ENCODE results near the gene RPAP3. TPM values are rescaled to one million over a fixed set of nuclear protein-coding genes. Genes with fewer than 3 reads are reported as not detected.

RPAP3 gene
- total RNA-seq, 1 experiment from 2014 or later = 67.7 TPM

GRCh38 chr12:47747126-47747525 is 41.3 kb upstream of the RPAP3 start:
- no peak for DNase-seq
- Mint-ChIP-seq H3K27ac (ENCODE audit: unreplicated experiment) (no peak overlapping the region), H3K27me3 (ENCODE audit: insufficient read depth, unreplicated experiment) (no peaks in the 10 kb centered on the region), H3K4me1 (ENCODE audit: low read depth, unreplicated experiment) (peaks cover 18% of the 10 kb centered on the region), H3K4me3 (ENCODE audit: unreplicated experiment) (no peak overlapping the region), H3K36me3 (ENCODE audit: insufficient read depth, unreplicated experiment) (no peaks in the 10 kb centered on the region), H3K9me3 (ENCODE audit: unreplicated experiment) (no peaks in the 10 kb centered on the region)
- intact Hi-C loops (cut with micrococcal nuclease; ENCODE audit: unreplicated experiment) = no loop called here
- Histone ChIP-seq H3K36me3 (ENCODE audit: control insufficient read depth, insufficient read depth, low read length) (no peaks in the 10 kb centered on the region), H3K4me3 (ENCODE audit: low read depth, low read length) (no peak overlapping the region), H3K27me3 (replicated peaks; ENCODE audit: control insufficient read depth, insufficient read depth, low read length) (no peaks in the 10 kb centered on the region), H3K4me1 (peaks cover 5% of the 10 kb centered on the region; the same call in 1 of the 2 replicates), H3K9me3 (no peaks in the 10 kb centered on the region)
- CTCF ChIA-PET = interaction anchor here (0.6 to 1.7 kb wide), 3 partner anchors 20 to 91 kb away, joined by 3 to 5 read pairs (median 4); no protein-coding TSS in a partner anchor
- POLR2A ChIA-PET = no interaction called here
- TF ChIP-seq CTCF (IDR thresholded peaks at IDR 0.05; ENCODE audit: insufficient read depth in 1 of 2, low read depth in 1 of 2, low read length in 1 of 2, severe bottlenecking in 1 of 2, unreplicated experiment in 1 of 2) = no peak
- BruUV-seq (replicated peaks) = no TSS peak

GRCh38 chr12:47746523-47746922 is 40.7 kb upstream of the RPAP3 start:
- H3K36me3 Mint-ChIP-seq (ENCODE audit: insufficient read depth, unreplicated experiment) = no peaks in the 10 kb centered on the region
- no peak overlapping the region for H3K4me3 Mint-ChIP-seq (ENCODE audit: unreplicated experiment)
- intact Hi-C loops (cut with micrococcal nuclease; ENCODE audit: unreplicated experiment) = no loop called here
- no peak overlapping the region for H3K4me3 ChIP-seq (ENCODE audit: low read depth, low read length)
- POLR2A ChIA-PET = no interaction called here
- H3K9me3 ChIP-seq = no peaks in the 10 kb centered on the region
- no peaks in the 10 kb centered on the region for H3K27me3 ChIP-seq (replicated peaks; ENCODE audit: control insufficient read depth, insufficient read depth, low read length)
- DNase-seq = no peak
- CTCF ChIA-PET = interaction anchor here (0.7 to 1.4 kb wide), 2 partner anchors 12 to 20 kb away, joined by 3 read pairs; no protein-coding TSS in a partner anchor
- H3K36me3 ChIP-seq (ENCODE audit: control insufficient read depth, insufficient read depth, low read length) = no peaks in the 10 kb centered on the region
- peaks cover 18% of the 10 kb centered on the region for H3K4me1 Mint-ChIP-seq (ENCODE audit: low read depth, unreplicated experiment)
- no peaks in the 10 kb centered on the region for H3K9me3 Mint-ChIP-seq (ENCODE audit: unreplicated experiment)
- no peaks in the 10 kb centered on the region for H3K27me3 Mint-ChIP-seq (ENCODE audit: insufficient read depth, unreplicated experiment)
- peaks cover 5% of the 10 kb centered on the region; the same call in 1 of the 2 replicates for H3K4me1 ChIP-seq
- TF ChIP-seq CTCF (IDR thresholded peaks at IDR 0.05; ENCODE audit: insufficient read depth in 1 of 2, low read depth in 1 of 2, low read length in 1 of 2, severe bottlenecking in 1 of 2, unreplicated experiment in 1 of 2) = no peak
- no TSS peak for BruUV-seq (replicated peaks)
- H3K27ac Mint-ChIP-seq (ENCODE audit: unreplicated experiment) = no peak overlapping the region

GRCh38 chr12:47746073-47746472 is 40.2 kb upstream of the RPAP3 start:
- Histone ChIP-seq H3K36me3 (ENCODE audit: control insufficient read depth, insufficient read depth, low read length) (no peaks in the 10 kb centered on the region), H3K4me1 (peaks cover 5% of the 10 kb centered on the region; the same call in 1 of the 2 replicates), H3K9me3 (no peaks in the 10 kb centered on the region), H3K4me3 (ENCODE audit: low read depth, low read length) (no peak overlapping the region), H3K27me3 (replicated peaks; ENCODE audit: control insufficient read depth, insufficient read depth, low read length) (no peaks in the 10 kb centered on the region)
- Mint-ChIP-seq H3K9me3 (ENCODE audit: unreplicated experiment) (no peaks in the 10 kb centered on the region), H3K36me3 (ENCODE audit: insufficient read depth, unreplicated experiment) (no peaks in the 10 kb centered on the region), H3K4me3 (ENCODE audit: unreplicated experiment) (no peak overlapping the region), H3K4me1 (ENCODE audit: low read depth, unreplicated experiment) (peaks cover 18% of the 10 kb centered on the region), H3K27ac (ENCODE audit: unreplicated experiment) (no peak overlapping the region), H3K27me3 (ENCODE audit: insufficient read depth, unreplicated experiment) (no peaks in the 10 kb centered on the region)
- no peak for TF ChIP-seq CTCF (IDR thresholded peaks at IDR 0.05; ENCODE audit: insufficient read depth in 1 of 2, low read depth in 1 of 2, low read length in 1 of 2, severe bottlenecking in 1 of 2, unreplicated experiment in 1 of 2)
- intact Hi-C loops (cut with micrococcal nuclease; ENCODE audit: unreplicated experiment) = no loop called here
- BruUV-seq (replicated peaks) = no TSS peak
- ChIA-PET POLR2A (no interaction called here), CTCF (interaction anchor here (0.7 to 5.2 kb wide), 3 partner anchors 12 to 31 kb away, joined by 3 to 171 read pairs (median 3); partner anchors contain the start of gene SLC48A1)
- no peak for DNase-seq
